ENCODE results near the gene RAD18. TPM values are rescaled to one million over a fixed set of nuclear protein-coding genes. Genes with fewer than 3 reads are reported as not detected.
A peak's percentile ranks its signal among the peaks of the same experiment; 100 is the strongest.

The RAD18 gene
- polyA plus RNA-seq, 1 experiment: 10.7 TPM

DNA sequence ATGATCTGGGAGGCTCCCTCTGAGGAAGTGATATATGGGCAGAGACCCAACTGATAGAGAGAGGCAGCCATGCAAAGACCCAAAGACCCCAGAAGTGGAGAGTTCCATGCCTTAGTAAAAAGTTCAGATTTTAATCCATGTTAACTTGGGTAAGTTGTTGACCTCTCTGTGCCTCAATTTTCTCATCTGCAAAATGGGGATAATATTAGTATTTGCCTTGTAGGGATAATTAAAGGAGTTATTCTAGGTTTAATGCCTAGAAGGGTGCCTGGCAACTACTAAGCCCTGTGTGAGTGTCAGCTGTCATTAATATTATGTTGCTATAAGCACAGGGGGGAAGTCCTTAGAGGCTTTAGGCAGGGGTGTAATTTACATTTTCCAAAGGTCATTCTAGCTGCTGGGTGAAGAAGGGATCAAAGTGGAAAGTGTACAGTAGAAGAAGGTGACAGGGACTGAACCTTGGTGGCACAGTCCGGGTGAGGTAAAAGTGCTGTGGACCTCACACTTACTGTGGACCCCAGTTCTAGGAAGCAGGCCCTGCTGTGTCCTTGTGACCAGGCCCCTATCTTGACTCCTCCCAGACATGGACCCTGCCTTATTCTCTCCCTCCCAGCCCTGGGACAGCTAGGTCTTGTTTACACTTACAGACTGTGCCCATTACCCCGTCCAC is 3.0 kb upstream of the RAD18 start:
- ChIA-PET CTCF (interaction anchor here (1.4 to 11.5 kb wide), 5 partner anchors 22 to 337 kb away, joined by 3 to 154 read pairs (median 43); partner anchors contain the start of gene OXTR), POLR2A (no interaction called here)
- no peak overlapping the region for H3K27ac ChIP-seq (ENCODE audit: low read depth, low read length)
- TF ChIP-seq, protein P1, sequence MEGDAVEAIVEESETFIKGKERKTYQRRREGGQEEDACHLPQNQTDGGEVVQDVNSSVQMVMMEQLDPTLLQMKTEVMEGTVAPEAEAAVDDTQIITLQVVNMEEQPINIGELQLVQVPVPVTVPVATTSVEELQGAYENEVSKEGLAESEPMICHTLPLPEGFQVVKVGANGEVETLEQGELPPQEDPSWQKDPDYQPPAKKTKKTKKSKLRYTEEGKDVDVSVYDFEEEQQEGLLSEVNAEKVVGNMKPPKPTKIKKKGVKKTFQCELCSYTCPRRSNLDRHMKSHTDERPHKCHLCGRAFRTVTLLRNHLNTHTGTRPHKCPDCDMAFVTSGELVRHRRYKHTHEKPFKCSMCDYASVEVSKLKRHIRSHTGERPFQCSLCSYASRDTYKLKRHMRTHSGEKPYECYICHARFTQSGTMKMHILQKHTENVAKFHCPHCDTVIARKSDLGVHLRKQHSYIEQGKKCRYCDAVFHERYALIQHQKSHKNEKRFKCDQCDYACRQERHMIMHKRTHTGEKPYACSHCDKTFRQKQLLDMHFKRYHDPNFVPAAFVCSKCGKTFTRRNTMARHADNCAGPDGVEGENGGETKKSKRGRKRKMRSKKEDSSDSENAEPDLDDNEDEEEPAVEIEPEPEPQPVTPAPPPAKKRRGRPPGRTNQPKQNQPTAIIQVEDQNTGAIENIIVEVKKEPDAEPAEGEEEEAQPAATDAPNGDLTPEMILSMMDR (IDR thresholded peaks at IDR 0.05; ENCODE audit: low read depth, low read length): no peak
- no peaks in the 10 kb centered on the region; the same call in 1 of the 2 replicates for H3K9me3 ChIP-seq (ENCODE audit: control insufficient read depth, insufficient read depth, low read length)
- H3K27me3 ChIP-seq (ENCODE audit: control insufficient read depth, insufficient read depth, low read length): no peaks in the 10 kb centered on the region
- no peak overlapping the region for H3K4me3 ChIP-seq (ENCODE audit: low read depth, low read length)
- no peak for DNase-seq (ENCODE audit: low read depth, low spot score)

DNA sequence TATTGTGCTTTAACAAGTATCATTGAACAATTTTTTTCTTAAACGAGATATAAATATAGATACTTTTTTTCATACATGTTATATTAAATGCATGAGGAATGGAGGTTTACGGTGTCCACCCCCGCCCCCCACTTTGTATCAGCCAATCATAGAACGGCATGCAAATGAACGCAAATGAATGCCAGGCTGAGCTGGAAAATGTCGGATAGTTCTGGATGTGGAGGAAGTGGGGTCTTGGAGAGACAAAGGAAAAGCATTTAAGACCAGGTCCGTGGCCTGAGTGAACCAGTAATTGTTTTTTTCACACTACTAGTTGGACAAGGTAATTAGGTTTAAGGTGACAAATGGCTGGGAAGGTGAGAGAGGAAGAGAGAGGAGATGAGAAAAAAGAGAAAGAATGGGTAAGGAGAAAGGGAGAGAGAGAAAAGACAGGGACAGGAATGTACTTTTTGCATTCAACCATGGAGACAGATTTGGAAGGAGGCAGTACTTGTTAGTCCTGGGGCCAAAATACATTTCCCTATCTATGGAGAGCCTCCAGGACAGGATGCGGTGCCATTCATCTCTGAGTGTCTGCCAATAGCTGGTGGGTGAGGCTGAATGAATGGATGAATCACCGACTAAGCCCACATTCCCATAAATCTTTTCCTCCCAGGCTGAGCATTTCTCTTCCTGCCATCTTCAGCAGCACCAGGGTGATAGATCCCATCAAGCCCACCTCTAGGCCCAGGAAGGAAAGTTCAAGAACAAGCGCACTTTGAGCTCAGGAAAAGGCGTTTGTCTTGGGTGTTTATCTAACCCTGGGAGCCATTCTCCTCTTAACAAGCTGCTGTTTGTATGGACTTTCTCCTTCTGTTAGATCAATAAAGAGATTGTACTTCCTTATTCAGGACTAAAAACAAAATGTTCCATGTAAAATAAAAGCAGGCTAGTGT is 1.4 kb upstream of the RAD18 start:
- TF ChIP-seq, protein P1 (IDR thresholded peaks at IDR 0.05; ENCODE audit: low read depth, low read length): no peak
- POLR2A ChIA-PET: no interaction called here
- CTCF ChIA-PET: interaction anchor here (1.4 to 11.5 kb wide), 3 partner anchors 23 to 339 kb away, joined by 3 to 154 read pairs (median 43); partner anchors contain the start of gene OXTR
- Histone ChIP-seq H3K27me3 (ENCODE audit: control insufficient read depth, insufficient read depth, low read length) (no peaks in the 10 kb centered on the region), H3K9me3 (ENCODE audit: control insufficient read depth, insufficient read depth, low read length) (no peaks in the 10 kb centered on the region; the same call in 1 of the 2 replicates), H3K27ac (ENCODE audit: low read depth, low read length) (no peak overlapping the region), H3K4me3 (ENCODE audit: low read depth, low read length) (no peak overlapping the region)
- DNase-seq (ENCODE audit: low read depth, low spot score): no peak

DNA sequence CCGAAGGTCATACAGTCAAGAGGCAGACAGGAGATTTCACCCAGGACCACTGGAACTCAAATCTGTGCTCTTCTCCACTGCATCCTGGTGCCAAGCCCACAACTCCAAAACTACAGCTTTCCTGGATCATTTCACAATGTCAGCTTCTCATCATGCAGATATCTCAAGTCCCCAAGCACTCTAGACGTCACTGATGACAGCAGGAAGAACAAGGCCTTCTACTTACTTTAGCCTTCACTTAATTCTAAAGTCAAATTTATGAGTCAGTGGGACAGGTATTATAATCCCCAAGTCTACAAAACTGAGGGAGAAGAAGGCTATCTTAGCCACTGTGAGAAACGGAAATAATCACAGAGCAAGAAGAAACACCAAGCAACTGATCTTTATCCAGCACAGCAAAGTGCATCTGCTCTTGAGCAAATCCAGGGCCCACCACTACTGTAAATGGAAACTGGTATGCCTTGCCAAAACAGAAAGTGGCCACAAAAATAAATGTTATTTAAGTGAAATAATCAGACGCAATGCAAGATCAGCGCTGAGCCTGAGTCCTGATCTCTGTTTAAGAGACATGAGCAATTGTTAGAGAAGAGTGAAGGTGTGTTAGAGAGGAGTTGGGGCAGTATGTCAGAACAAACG is 928 bp downstream of the RAD18 start:
- Histone ChIP-seq H3K9me3 (ENCODE audit: control insufficient read depth, insufficient read depth, low read length) (no peaks in the 10 kb centered on the region; the same call in 1 of the 2 replicates), H3K27ac (ENCODE audit: low read depth, low read length) (peak overlapping the region; percentile 22), H3K4me3 (ENCODE audit: low read depth, low read length) (peak overlapping the region; percentile 87), H3K27me3 (ENCODE audit: control insufficient read depth, insufficient read depth, low read length) (no peaks in the 10 kb centered on the region)
- TF ChIP-seq, protein P1 (IDR thresholded peaks at IDR 0.05; ENCODE audit: low read depth, low read length): no peak
- ChIA-PET POLR2A (no interaction called here), CTCF (interaction anchor here (0.6 to 4.8 kb wide), 2 partner anchors 14 to 193 kb away, joined by 3 to 43 read pairs; partner anchors contain the start of gene OXTR)
- no peak for DNase-seq (ENCODE audit: low read depth, low spot score)

DNA sequence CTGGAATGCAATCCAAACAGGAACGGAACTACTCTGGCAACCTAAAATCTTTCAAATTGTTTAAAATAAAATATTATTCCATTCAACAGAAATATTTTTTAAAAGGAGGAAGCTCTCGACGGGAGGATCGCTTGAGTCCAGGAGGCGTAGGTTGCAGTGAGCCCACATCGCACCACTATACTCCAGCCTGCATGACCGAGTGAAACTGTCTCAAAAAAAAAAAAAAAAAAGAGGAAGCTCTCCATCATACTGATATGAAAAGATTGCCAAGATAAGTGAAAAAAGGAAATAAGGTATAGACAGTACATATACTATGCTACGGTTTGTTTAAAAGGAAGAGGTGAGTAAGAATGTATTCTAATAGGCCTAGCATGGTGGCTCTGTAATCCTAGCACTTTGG is 3.6 kb downstream of the RAD18 start:
- ChIA-PET CTCF (interaction anchor here (1.0 to 2.8 kb wide), 2 partner anchors 20 to 190 kb away, joined by 4 to 23 read pairs; partner anchors contain the start of gene OXTR), POLR2A (no interaction called here)
- no peak overlapping the region for H3K27ac ChIP-seq (ENCODE audit: low read depth, low read length)
- H3K9me3 ChIP-seq (ENCODE audit: control insufficient read depth, insufficient read depth, low read length): no peaks in the 10 kb centered on the region; the same call in 1 of the 2 replicates
- no peak for DNase-seq (ENCODE audit: low read depth, low spot score)
- TF ChIP-seq, protein P1 (IDR thresholded peaks at IDR 0.05; ENCODE audit: low read depth, low read length): no peak
- no peak overlapping the region for H3K4me3 ChIP-seq (ENCODE audit: low read depth, low read length)
- H3K27me3 ChIP-seq (ENCODE audit: control insufficient read depth, insufficient read depth, low read length): no peaks in the 10 kb centered on the region
